ENCODE results near the gene ISX. TPM values are rescaled to one million over a fixed set of nuclear protein-coding genes. Genes with fewer than 3 reads are reported as not detected.

ISX gene
- total RNA-seq, 1 donor: not detected

DNA sequence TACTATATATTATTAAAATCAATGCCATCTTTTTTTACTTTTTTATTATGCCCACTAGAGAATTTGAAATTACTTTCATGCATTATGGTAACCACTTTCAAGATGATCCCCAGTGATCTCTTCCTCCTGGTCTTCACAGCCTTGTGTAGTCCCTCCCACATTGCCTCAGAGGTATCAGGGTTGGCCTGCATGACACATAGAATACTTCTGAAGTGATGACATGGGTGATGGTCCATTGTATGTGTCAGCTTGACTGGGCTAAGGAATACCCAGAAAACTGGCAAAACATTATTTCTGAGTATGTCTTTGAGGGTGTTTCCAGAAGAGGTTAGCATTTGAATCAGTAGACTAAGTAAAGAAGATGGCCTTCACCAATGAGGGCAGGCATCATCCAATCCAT is 14.2 kb upstream of the ISX start:
- no peak overlapping the region for H3K4me3 ChIP-seq (ENCODE audit: low read depth, low read length)
- TF ChIP-seq, protein P1, sequence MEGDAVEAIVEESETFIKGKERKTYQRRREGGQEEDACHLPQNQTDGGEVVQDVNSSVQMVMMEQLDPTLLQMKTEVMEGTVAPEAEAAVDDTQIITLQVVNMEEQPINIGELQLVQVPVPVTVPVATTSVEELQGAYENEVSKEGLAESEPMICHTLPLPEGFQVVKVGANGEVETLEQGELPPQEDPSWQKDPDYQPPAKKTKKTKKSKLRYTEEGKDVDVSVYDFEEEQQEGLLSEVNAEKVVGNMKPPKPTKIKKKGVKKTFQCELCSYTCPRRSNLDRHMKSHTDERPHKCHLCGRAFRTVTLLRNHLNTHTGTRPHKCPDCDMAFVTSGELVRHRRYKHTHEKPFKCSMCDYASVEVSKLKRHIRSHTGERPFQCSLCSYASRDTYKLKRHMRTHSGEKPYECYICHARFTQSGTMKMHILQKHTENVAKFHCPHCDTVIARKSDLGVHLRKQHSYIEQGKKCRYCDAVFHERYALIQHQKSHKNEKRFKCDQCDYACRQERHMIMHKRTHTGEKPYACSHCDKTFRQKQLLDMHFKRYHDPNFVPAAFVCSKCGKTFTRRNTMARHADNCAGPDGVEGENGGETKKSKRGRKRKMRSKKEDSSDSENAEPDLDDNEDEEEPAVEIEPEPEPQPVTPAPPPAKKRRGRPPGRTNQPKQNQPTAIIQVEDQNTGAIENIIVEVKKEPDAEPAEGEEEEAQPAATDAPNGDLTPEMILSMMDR (IDR thresholded peaks at IDR 0.05; ENCODE audit: insufficient read depth, low read depth, low read length): no peak
- no peak for DNase-seq (ENCODE audit: low read depth)

DNA sequence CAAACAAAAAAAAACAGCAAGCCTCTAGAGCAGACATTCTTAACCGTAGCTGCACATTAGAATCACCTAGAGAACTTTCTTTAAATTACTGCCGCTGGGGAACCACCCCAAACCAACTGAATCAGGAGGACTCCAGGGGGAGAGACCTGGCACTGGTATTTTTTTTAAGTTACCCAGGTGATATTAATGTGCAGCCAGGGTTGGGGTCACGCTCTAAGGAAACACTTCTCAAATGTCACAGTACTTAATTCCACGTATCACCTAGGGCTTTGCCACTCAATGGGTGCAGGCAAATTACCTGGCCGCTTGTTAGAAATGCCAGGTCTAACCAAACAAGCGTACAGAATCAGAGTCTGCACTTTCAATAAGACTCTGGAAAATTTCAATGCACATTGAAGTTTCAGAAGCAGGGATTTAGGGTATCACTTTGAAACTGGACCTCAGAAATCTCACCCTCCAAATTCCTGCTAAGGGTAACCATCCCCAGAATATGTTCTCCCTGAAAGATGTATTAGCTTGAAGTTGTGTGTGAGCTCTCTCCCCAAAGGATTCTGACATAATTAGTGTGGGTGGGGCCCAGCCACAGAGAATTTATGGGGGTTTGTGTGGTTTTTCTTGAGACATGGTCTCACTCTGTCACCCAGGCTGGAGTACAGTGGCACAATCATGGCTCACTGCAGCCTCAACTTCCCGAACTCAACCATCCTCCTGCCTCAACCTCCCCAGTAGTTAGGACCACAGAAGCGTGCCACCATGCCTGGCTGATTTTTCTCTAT is 12.7 kb upstream of the ISX start:
- DNase-seq (ENCODE audit: low read depth): no peak
- no peak overlapping the region for H3K4me3 ChIP-seq (ENCODE audit: low read depth, low read length)
- TF ChIP-seq, protein P1 (IDR thresholded peaks at IDR 0.05; ENCODE audit: insufficient read depth, low read depth, low read length): no peak

DNA sequence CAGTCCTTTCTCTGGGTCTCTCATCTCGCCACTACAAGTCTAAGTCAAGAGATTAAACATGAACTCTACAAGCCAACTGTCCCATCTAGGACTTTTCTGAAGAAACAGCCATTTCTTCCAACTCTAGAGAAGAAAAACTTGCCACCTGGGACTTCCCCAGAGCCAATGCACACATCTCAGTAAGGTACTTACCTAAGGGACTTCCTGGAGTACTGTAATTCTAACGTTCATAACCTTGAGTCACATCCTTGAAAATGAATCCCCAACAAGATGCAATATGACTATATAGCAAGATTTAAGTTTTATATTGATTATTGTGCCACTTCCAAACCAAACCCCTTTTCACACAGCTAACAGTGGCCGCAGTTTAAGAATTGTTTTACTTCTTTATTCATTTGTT is 11.9 kb upstream of the ISX start:
- no peak overlapping the region for H3K4me3 ChIP-seq (ENCODE audit: low read depth, low read length)
- TF ChIP-seq, protein P1 (IDR thresholded peaks at IDR 0.05; ENCODE audit: insufficient read depth, low read depth, low read length): no peak
- no peak for DNase-seq (ENCODE audit: low read depth)

DNA sequence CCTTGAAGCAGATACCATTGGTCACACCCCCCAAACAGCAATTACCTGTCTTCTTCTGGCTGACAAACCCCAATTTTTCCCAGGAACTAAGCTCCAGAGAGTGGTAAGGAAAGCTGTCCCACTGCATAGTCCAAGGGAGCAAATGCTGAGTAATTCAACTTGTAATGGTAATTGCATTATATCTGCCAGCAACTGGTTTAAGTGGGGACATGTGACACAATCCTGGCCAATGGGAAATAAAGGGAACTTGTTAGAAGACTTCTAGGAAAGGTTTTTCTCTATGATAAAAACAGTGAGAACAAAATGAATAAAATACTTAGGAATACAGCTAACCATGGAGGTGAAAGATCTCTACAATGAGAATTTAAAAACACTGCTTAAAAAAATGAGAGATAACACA is 9.5 kb upstream of the ISX start:
- TF ChIP-seq, protein P1 (IDR thresholded peaks at IDR 0.05; ENCODE audit: insufficient read depth, low read depth, low read length): no peak
- no peak overlapping the region for H3K4me3 ChIP-seq (ENCODE audit: low read depth, low read length)
- no peak for DNase-seq (ENCODE audit: low read depth)

DNA sequence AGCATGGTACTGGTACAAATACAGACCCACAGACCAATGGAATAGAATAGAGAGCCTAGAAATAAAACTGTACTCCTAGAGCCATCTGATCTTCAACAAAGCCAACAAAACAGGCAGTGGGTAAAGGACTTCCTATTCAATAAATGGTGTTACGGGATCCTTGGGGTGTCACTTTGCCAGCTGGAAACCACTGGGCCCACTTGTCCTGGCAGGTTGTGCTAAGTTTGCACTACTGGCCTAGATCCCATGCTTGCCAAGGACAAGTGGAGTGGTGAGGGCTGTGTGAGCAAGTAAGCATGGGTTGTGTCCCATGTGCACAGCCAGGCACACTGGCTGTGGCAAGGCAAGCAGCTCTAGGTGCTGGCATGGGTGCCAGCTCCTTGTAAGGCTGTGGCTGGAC is 8.8 kb upstream of the ISX start:
- TF ChIP-seq, protein P1 (IDR thresholded peaks at IDR 0.05; ENCODE audit: insufficient read depth, low read depth, low read length): no peak
- no peak for DNase-seq (ENCODE audit: low read depth)

DNA sequence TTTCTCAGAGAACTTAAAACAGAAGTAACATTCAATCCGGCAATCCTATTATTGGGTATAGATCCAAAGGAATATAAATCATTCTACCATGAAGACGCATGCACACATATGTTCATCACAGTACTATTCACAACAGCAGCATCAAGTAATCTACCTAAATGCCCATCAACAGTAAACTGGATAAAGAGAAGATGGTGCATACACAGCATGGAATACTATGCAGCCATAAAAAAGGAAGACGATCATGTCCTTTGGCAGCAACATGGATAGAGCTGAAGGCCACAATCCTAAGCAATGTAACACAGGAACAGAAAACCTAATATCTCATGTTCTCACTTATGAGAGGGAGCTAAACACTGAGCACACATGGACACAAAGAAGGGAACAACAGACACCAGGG is 6.3 kb upstream of the ISX start:
- DNase-seq (ENCODE audit: low read depth): no peak
- TF ChIP-seq, protein P1 (IDR thresholded peaks at IDR 0.05; ENCODE audit: insufficient read depth, low read depth, low read length): no peak
- H3K4me3 ChIP-seq (ENCODE audit: low read depth, low read length): no peak overlapping the region

More for the DNA sequence above, 8.8 kb upstream of the ISX start:
- H3K4me3 ChIP-seq (ENCODE audit: low read depth, low read length): no peak overlapping the region

DNA sequence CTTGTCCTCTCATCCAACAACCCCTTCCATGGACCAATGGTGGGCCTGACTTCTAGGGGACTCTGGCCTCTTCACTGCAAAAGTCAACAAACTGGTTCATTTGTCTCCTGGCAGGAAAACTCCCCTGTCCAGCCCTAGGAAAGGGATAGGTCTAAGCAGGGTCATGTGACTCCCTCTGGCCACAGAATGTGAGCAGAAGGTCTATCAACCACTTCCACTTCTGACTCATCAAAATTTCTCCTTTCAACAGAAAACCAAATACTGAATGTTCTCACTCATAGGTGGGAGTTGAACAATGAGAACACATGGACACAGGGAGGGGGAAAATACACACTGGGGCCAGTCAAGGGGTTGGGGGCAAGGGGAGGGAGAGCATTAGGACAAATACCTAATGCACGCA is 1.3 kb upstream of the ISX start:
- no peak for DNase-seq (ENCODE audit: low read depth)
- TF ChIP-seq, protein P1 (IDR thresholded peaks at IDR 0.05; ENCODE audit: insufficient read depth, low read depth, low read length): no peak
- no peak overlapping the region for H3K4me3 ChIP-seq (ENCODE audit: low read depth, low read length)

Measured in fibroblast of villous mesenchyme (primary cell).